NCI-H2029 treated with DMSO at 0.1 percent for 48 hours (cell line): Measurements from ENCODE around the gene SLX4.
"Not testable (repeated sequence)": the region's sequence is repeated elsewhere in the genome, so short reads cannot be mapped to it uniquely, and the experiment has no call there.

ENCODE experiments used
- DNase-seq: peaks from one replicate; lab custom pipeline; 2025; lab: John Stamatoyannopoulos, UW

Gene SLX4

DNA sequence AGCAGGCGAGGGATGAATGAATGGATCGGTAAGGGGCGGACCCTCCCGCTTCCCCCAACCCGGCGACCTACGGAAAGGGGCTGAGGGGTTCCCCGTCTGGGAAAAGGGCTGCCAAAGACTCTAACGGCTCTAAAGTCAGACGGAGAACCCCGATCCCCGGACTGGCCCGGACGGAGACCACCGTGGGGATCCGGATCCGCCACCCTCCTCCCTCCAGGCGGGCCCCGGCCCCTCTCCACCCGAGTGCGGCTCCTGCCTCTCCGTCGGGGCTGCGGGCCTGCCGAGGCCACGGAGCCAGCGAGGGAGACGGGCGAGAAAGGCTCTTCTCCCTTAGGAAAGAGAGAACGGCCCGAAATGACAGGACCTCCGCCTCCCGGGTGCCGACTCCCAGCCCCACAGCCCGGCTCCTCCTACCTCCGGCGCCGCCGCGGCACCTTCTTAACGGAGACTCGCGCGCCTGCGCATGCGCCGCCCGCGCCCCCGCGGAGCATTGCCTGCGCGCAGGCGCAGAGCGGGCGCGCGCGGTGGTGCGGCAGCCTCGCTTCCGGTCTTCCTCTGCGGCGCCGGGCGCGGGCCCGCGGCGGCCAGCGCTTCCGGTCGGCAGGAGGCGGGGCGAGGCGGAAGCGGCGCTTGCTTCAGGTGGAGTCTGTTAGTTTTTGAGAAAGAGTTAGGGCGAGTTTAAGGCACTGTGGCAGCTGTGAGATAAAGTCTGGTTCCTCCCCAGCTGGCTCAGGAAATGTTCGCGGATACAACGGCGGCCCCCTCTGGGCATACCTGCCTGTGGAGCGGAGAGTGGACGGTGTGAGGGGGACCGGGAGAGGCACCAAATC lies at the start of gene SLX4:
SLX4 (minus strand) TSS at position 461 of the 830 bp plus-strand sequence. CDS start 2,642 bp downstream, outside the sequence.
- DNase-seq = peak; percentile 59

- no peak for DNase-seq
Observed at GRCh38 chr16:3659251-3659650, 47.8 kb upstream of the SLX4 start.

DNA sequence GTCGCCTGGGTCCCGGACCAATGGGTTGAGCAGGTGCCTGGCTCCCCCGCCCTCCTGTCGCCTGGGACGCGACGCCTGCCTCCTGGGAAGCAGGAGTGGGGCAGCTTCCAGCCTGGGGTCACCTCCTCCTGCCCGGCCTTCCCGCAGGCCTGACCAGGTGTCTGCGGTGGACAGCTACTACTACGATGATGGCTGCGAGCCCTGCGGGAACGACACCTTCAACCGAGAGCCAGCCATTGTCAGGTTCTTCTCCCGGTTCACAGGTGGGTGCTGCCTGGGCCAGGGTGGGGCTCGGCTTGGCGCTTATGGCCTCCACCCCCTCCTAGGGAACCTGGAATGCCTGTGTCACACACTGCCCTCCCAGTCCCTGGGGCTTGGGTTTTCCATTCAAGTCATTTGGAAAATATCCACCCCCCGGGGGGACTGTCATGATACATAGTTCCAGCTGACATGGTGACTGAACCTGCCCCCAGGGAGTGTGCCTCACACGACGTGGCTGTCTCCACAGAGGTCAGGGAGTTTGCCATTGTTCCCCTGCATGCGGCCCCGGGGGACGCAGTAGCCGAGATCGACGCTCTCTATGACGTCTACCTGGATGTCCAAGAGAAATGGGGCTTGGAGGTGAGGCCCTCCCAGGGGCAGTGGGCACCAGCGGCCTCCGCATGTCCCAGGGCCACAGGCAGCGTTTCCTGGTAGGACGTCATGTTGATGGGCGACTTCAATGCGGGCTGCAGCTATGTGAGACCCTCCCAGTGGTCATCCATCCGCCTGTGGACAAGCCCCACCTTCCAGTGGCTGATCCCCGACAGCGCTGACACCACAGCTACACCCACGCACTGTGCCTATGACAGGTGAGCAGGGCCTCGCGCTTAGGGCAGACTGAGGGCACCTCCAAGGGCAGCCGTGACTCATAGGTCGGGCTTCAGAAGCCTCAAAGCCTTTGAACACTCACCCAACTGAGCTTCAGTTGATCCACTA lies 45.4 kb upstream of the SLX4 start:
- no peak for DNase-seq

GRCh38 chr16:3656160-3656490 lies 44.7 kb upstream of the SLX4 start:
- not testable (repeated sequence) for DNase-seq

- no peak for DNase-seq
Observed at GRCh38 chr16:3655396-3656159, 44.2 kb upstream of the SLX4 start.

- DNase-seq = no peak
Observed at GRCh38 chr16:3655030-3655395, 43.6 kb upstream of the SLX4 start.

DNA sequence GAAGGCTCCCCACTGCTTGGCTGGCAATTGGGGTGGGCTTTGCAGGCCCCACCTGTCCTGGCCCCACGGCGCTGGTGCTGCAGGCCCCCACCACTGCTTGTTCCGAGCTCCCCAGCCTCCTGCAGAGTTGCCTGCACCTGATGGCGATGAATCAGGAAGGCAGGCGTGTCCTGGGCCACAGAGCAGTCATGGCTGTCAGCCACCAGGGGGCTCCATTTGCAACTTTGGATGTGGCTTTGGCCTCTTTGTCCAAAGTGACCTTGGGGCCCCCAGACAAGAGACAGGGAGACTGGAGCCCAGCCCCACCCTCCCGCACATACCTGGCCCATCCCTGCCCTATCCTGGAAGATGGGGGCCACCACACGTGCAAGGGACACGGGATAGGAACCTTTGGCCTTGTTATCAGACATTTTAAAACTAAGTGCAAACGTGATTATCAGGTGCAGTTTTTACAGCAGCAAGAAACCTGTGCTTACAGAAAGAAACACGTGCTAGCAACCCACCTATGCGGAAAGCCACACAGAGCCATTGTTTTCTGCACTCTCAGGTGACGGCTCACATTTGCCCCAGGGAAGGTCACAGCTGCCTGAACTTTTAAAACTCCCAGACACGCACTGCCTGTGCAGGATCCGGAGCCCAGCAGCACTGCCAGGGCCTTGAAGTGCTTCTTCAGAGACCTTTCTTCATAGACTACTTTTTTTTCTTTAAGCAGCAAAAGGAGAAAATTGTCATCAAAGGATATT lies 43.0 kb upstream of the SLX4 start, which contains the start of gene DNASE1:
DNASE1 (plus strand) TSS at position 443 of the 743 bp plus-strand sequence. CDS start 683 bp downstream, outside the sequence.
- DNase-seq = no peak

- DNase-seq = no peak
Observed at GRCh38 chr16:3652373-3653195, 41.2 kb upstream of the SLX4 start.

DNA sequence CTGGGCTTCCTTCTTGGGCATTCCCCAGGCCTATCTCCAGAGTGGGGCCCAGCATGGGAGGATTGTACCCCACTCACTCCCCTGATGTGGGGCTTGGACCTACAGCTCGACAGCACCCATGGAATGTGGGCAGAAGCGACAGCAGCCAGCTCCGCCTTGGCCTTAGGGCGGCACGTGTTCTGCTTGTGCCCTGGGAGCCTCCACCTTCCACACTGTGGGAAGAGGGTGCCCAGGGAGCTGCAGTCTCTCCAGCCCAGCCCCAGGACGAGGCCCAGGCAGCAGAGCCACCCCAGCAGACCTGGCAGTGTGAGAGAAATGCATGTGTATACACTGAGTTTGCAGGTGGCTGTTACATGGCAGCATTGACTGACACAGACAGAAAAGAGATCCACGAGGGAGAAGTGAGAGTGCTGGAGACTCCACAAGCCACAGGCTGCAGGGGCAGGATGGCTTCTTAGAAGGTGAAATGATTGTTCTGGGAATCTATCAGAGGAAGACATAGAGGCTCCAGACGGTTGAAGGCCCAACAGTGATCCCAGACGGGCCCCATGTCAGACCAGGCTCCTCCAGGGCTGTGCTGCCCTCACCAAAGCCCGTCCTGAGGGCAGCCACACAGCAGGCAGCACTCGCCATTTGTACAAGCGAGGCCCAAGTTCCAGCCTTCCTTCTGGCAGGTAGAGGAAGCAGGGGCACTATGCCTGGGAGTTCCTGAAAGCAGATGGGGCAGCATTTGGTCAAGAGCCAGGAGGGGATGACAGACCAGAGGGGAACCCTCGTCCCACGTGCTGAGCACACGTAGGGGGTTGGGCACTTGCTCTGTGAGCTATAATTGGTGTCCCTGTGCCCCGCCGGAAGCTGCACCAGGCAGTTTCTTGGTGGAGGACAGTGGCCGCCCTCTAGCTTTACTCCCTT lies 40.3 kb upstream of the SLX4 start:
- DNase-seq = no peak

- DNase-seq = no peak
Observed at GRCh38 chr16:3650631-3651265, 39.3 kb upstream of the SLX4 start.

GRCh38 chr16:3646348-3646920 lies 35.0 kb upstream of the SLX4 start:
- peak; percentile 81 for DNase-seq

DNA sequence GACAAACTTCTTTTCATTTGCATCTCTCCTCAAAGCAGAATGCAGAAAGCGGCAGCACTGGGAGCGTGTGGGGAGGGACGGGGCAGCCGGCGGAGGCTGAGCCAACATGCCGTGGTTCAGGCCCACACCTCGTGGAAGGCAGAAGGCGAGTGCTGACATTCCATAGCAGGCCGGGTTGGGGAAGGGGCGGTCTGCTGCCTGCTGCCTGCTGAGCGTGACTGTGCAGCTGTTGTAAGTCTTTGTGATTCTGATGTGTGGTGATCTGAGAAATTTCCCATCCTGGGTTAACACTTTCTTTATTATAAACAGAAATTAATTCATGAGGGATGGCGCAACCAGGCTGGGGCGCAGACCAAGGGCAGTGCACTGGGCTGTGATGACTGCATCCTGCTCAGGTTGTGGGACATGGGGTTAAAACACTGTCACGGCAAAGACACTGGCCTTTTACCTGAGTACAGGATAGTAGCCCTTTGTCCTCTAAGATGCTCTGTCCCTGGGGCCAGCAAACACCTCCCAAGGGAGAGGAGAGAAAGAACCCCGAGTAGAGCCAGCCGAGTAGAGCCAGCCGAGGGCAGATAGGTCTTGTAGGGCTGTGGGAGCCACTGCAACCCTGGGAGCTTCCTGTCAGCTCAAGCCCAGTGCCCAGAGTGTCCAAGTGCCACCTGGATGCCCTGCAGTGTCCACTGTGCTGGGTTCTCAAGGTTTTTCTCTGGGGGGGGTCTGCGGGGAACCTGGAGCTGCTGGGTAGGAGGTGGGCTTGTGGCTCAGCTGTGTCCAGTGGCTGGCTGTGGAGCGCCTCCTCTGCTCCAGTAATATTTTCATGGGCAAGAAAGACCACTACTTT lies 34.3 kb upstream of the SLX4 start:
- no peak for DNase-seq

- no peak for DNase-seq
Observed at GRCh38 chr16:3645108-3645503, 33.7 kb upstream of the SLX4 start.

DNA sequence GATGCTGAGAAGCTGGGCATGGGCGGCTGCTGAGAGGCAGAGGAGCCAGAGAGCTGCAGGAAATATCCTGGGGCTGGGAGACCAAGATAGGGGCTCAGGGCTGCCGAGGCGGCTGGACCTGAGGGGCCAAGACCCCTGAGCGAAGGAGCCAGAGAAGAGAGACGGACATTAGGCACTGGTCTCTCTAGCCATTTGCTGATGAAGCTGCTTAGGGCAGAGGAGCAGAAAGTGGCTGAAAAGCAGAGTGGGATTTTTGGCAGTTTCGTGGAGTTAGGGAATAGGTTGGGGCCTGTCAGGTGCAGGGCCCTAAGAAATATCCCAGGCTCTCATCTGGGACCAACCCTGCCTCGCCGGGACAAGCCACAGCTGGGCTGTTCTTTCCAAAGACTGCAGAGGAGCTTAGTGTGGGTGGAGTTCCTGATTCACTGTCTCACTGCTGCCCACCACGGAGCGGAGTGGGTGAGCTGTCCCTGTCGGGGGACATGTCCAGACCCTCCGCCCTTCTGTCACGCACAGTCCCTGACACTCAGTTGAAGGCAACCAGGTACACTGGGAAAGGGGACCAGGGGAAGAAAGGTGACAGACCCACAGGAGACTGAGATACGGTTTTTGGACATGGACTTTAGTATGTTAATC lies 31.8 kb upstream of the SLX4 start:
- no peak for DNase-seq

DNA sequence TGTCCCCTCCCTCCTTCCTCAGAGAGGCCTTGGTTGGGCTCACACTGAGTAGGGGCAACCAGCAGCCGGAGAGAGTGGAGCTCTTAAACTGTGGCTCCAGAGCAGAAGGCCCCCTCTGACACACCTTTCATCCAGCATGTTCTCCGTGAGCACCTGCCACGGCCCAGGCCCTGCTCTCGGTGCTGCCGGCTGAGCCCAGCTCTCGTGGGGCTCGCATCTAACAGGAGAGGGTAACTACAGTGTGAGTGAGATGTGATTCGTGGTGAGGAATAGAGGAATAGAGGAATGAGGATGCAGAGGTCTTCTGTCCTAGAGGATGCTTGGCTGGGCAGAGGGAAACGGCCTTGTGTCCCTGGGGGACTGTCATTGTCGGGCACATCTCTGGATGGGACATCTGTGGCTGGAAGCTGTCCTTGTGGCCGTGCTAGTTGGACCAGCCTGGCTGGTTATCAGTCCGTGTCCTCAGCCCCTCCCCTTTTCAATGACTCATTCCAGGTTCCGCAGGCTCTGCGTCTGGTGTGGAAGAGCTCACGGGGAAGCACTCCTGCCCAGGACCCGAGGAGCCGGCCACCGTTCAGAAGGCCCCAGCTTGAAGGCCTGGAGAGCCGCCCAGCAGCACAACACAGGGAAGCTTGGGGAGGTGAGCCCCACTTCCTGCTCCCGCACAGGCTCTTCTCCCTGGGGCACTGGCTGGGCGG lies 31.1 kb upstream of the SLX4 start:
- DNase-seq = no peak

DNA sequence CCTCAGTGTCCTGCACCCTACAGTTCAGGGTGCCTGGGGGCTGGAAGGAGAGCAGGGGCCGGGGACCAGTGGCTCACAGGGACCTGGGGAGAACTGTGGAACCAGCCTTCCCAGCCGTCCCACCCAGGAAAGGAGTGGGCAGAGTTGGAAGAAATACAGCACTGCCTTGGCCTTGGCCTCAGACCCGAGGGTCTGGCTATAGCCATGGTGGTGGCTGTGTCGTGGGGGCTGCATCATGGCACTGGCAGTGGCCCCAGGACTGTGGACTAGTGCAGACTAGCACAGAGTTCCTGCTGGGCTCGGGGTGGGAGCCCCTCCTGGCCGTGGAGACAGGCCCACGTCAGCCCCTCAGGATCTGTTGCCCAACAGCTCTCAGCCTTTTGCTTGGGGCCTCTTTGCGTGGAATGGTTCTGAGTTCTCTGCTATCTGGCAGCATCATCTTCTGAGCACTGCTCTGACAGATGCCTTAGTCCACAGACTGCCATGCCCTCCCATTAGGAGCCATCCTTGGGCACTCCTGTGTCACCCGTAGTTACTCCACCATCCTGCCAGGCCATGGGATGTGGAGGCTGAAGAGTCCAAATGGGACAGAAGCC lies 30.5 kb upstream of the SLX4 start:
- DNase-seq = no peak
